IPS DF 19.7 (cell line): ENCODE measurements around the gene PIK3C2B.
A peak's percentile ranks its signal among the peaks of the same experiment; 100 is the strongest.
"Not testable (repeated sequence)": the region's sequence is repeated elsewhere in the genome, so short reads cannot be mapped to it uniquely, and the experiment has no call there.

Experiments used
- DNase-seq: peaks from one replicate; pipeline ENCODE4 v3.0.0-alpha.2; 2013; ENCODE audit warnings: low read depth, low spot score

The PIK3C2B gene, protein sequence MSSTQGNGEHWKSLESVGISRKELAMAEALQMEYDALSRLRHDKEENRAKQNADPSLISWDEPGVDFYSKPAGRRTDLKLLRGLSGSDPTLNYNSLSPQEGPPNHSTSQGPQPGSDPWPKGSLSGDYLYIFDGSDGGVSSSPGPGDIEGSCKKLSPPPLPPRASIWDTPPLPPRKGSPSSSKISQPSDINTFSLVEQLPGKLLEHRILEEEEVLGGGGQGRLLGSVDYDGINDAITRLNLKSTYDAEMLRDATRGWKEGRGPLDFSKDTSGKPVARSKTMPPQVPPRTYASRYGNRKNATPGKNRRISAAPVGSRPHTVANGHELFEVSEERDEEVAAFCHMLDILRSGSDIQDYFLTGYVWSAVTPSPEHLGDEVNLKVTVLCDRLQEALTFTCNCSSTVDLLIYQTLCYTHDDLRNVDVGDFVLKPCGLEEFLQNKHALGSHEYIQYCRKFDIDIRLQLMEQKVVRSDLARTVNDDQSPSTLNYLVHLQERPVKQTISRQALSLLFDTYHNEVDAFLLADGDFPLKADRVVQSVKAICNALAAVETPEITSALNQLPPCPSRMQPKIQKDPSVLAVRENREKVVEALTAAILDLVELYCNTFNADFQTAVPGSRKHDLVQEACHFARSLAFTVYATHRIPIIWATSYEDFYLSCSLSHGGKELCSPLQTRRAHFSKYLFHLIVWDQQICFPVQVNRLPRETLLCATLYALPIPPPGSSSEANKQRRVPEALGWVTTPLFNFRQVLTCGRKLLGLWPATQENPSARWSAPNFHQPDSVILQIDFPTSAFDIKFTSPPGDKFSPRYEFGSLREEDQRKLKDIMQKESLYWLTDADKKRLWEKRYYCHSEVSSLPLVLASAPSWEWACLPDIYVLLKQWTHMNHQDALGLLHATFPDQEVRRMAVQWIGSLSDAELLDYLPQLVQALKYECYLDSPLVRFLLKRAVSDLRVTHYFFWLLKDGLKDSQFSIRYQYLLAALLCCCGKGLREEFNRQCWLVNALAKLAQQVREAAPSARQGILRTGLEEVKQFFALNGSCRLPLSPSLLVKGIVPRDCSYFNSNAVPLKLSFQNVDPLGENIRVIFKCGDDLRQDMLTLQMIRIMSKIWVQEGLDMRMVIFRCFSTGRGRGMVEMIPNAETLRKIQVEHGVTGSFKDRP (N-terminal part only)

DNA sequence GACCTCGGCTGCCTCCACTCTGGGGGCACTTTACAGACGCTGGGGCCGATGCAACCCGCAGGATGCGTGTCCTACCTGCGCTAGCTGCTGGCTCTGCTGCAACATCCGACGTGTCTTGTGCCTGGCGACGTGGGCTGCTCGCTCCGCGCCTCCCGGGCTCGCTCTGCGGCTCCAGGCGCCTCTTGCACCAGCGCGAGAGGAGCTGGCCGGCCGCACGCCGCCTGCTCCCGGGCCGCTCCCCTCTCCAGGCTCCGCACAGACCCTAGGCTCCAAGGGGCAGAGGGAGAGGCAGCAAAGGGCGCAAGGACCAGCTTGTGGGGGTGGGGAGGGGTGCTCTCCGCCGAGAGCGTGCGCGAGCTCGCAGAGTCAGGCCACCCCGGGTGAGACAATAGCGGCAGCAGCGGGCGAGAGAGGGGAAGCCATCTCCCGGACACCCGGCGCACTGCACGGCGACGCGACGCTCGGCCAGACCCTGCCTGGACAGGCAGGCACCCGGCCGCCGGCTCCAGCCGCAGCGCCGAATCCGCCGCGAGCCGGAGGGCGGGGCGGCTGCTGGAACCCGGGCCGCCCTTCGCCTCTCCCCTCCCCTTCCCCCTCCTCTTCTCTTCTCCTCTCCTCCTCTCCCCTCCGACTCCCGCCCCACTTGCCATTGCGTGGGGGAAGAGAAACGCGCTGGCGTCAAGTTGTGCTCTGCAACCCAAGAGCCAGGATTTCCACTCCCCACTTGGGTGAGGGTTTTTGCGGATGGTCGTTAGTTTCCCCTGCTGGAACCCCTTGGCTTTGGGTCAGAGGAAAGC, at the start of gene PIK3C2B:
TSS of gene PIK3C2B (minus strand) at position 525 of the 797 bp plus-strand sequence. CDS start 25,003 bp downstream, outside the sequence.
- no peak for DNase-seq

DNA sequence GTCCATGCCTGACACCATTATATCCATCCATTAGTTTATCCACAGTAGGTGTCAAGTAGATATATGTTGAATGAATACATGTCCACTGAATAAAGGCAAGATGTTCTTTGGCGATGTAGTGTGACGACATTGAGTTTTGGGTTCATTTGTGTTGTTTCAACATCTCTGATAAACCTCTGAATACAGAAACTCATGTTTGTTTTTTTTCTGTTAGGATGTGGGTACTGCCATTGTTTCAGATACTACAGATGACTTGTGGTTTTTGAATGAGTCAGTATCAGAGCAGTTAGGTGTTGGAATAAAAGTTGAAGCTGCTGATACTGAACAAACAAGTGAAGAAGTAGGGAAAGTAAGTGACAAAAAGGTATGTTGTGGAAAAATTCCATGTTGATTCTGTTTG, 49.7 kb upstream of the PIK3C2B start:
- DNase-seq, result no peak

DNA sequence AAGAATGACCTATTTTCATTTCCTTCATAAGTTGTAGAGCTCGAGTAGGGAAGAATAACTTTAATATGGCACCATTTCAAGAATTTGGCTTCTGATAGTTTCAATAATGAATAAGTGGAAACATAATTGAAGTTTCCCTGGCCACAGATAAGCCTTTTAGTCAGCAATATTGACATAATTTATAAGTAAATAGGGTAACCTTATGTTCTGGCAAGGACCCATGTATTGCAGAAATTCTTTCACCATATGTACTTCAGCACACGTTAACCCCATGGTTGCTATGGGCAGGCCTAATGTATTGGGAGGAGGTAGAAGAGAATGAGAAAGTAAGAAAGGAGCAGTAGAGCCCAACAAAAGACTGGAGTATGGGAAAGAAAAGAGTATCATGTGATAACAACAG, 47.0 kb upstream of the PIK3C2B start:
- no peak for DNase-seq

DNA sequence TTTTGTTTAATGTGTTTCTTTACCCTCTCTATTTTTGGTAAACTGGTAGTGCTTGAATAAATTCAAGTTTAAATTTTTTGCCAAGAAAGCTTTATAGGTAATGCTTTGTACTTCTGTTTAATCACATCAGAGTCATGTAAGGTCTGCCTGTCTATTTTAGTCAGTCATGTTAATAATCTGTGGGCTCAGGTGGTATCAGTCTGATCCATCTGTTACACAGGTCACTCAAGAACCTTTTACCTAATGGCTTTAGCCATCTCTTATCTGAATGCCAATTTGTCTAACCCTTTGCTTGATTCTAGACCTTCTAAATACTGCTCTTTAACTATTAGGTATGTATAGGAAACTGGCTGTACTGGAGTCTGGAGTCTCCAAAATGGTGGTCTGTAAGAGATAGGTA, 38.2 kb upstream of the PIK3C2B start:
- no peak for DNase-seq

DNA sequence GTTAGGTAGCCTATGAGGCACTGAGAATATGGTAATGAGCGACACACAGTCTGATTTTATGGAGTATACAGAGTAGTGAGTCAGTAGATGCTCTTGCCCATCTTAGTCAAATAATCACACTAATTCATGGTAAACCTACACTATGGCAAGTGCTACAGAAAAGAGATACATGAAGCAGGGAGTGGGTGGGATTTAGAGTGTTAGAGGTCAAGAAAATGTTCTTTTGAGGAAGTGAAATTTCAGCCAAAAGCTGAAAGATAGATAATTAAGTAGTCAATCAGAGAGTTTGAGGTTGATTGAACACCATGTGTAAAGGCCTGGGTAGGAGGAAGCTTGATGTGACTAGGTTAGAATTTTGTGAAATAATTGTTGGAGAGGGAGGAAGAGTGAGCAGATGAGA, 36.3 kb upstream of the PIK3C2B start:
- DNase-seq, result no peak

DNA sequence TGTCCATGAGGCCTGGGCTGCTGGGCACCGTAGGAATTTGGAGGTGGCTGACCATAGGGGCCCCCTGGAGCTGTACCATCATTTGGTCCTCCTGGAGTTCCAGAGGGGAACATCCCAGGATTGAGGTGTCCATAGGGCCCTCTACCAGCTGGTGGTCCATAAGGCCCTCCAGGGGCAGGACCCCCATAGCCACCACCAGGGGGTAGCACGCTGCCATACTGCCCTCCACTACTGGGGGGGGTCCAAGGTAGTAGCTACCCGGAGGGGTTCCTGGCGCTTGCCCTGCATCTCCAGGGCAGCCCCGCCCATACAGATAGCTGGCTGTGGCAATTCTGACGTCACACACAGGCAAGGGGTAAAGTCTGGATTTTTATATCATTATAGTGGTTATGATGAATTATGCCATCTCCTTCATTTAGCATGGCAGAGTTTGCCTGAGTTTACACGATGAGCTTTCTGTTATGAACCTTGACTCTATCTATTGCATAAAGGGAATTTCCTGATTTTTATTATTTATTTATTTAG, 34.8 kb upstream of the PIK3C2B start:
- DNase-seq, result no peak

DNA sequence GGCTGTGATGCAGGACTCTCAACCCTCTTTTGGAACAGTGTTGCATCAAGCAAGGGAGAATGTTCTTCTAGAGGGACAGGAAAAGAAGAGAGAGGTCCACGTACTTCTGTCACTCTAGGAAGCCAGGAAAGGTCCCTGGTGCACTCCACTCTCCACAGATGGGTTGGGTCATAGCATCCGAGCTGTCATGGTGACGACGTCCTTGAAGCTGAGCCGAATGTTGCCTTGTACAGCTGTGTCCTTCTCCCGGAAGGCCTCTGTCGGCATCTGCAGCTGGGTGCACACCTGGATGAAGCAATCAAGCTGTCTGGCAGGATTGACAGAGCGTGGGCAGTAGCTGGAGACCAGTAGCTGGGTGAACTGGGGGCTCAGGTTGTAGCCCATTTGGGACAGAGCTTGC, 34.1 kb upstream of the PIK3C2B start:
- no peak for DNase-seq

DNA sequence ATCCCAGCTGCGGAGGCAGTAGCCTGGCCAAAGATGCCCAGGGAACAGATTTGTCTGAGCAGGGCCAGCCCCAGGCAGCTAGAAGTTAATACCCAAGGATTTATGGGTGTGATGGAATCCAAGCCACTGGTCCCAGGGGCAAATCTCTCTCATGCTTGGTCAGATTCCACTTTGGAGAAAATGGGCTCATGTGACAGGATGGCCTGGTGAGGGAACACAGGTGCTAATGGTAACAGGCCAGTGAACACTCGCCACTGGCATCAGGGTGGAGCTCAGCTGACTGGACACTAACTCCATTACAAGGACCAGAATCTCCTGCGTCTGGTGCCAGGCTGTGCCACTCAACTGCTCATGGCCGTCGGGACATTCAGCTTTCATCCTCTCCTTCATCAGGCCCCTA, 33.6 kb upstream of the PIK3C2B start:
- DNase-seq, result no peak

DNA sequence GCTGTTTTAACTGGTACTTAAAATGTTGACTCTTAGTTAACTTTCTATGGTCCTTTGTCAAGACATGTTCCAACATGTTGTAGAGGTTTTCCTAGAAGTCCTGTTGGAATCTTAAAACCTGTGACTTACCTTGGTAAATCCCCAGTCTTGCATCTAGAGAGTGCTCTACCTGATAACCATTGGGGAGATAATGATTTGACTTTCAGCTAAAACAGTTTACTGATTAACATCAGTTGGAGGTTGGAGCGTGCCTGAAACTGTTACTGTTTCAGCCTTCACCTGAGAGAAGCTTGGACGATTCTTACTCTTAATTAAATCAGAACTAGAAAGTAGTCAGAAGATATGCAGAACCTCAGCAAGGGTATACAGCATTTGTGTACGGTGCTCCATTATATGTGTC, 30.4 kb upstream of the PIK3C2B start:
- no peak for DNase-seq

DNA sequence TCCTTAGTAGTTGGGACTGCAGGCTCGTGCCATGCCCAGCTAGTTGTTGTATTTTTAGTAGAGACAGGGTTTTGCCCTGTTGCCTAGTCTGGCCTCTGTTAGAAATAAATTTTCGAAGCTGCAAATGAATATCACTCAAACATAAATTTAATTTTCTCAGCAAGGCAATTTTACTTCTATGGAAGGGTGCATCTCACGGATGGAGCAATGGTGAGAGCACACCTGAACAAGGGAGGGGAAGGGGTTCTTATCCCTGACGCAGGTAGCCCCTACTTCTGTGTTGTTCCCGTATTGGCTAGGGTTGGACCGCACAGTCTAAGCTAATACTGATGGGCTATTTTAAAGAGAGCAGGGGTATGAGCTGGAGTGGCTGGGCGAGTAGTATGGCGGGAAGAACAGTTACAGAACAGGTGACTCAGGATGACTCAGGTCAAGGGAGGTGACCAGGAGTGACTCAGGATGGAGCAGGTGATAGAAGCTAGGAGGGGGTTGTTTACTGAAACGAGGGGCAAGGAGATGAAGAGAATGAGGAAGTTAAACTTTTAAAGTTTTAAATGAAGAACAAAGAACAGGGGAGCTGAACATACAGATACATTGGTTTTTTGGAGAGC, 29.1 kb upstream of the PIK3C2B start:
- no peak for DNase-seq

DNA sequence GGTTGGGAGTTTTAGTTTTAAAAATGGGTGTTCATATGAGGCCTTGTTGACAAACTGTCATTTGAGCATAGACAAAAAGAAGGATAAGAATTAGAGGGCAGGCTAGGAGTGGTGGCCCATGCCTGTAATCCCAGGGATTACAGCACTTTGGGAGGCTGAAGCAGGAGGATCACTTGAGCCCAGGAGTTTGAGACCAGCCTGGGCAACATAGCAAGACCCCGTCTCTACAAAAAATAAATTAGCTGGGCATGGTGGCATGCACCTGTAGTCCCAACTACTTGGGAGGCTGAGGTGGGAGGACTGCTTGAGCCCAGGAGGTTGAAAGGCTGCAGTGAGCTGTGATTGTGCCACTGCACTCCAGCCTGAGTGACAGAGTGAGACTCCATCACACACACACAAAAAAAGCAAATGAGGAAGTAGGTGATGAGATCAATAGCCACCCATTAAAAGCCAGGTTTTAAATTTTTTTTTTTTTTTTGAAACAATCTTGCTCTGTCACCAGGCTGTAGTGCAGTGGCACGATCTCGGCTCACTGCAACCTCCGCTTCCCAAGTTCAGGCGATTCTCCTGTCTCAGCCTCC, 27.4 kb upstream of the PIK3C2B start:
- not testable (repeated sequence) for DNase-seq

DNA sequence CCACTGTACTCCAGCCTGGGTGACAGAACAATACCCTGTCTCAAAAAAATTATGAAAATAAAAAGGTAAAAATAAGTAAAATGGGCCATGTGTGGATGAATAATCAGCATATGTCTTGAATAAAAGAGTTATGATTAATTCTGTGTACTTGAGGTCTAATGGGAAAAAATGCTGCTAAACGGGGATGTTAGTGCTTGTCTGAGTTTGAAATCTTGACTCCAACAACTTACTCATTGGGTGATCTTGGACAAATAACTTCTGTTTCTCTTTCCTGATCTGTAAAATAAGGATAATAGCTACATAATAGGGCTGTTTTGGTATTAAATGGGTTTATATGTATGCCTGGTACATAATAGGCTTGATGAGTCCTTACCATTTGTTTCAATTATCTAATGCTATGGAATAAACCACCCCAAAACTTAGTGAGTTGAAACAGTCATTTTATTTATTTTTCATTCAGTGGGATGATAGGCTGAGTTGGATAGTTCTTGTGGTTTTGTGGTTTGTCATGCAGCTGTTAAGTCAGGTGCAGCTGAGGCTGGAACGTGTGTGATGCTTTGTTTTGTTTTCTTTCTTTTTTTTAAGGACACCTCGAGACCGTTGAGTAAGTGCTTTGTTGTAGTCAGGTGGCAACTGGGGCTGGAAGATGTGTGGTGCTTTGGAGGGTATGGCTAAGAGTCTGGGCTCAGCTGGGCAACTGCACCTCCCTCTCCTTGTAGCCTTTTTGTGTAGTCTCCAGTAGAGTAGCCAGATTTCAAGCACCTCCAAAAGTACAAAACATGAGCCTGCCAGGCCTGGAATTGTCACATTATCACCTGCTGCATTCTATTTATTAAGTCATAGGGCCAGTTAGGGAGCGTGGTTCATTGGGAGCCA, 26.5 kb upstream of the PIK3C2B start:
- no peak for DNase-seq

DNA sequence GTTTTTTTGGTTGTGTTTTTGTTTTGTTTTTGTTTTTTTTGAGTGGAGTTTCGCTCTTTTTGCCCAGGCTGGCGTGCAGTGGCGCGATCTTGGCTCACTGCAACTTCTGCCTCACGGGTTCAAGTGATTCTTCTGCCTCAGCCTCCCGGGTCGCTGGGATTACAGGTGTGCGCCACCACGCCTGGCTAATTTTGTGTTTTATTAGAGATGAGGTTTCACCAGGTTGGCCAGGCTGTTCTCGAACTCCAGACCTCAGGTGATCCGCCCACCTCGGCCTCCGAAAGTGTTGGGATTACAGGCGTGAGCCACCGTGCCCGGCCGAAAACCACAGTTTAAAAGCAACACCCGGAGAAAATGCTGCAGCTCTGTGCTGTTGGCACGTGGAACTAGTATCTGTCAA, 22.8 kb upstream of the PIK3C2B start:
- DNase-seq, result not testable (repeated sequence)

DNA sequence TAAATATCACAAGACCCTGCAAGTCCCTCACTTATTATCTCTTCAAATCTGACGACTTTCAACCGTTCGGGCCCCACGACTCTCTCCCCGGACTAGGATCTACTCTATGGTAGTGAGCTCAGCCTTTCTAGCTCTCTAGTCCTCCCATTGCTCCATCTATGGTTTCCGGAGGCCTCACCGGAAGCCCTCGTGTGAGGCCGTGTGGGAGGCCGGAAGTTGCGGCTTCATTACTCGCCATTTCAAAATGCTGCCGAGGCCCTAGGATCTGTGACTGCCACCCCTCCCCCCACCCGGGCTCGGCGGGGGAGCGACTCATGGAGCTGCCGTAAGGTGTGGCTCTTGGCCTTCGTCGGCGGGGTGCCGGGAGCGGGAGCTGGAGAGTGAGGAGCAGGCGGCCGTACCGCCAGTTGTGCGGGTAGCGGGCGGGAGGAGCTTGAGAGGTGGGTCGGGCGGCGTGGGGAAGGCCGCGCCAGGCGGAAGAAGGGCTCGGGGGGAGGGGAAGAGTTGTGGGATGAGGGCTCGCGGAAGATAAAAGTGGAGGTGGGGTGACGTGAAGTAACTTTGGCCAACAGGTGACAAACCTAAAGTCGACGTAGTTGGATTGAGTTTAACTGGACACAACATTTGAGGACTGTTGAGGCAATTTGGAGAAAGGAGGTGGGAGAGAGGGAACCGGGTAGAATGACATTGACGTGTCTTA, 21.7 kb upstream of the PIK3C2B start, which contains the start of gene MDM4:
TSS of gene MDM4 (plus strand) at position 227 of the 700 bp plus-strand sequence. CDS start 9,113 bp downstream, outside the sequence.
- DNase-seq, result peak; percentile 95

DNA sequence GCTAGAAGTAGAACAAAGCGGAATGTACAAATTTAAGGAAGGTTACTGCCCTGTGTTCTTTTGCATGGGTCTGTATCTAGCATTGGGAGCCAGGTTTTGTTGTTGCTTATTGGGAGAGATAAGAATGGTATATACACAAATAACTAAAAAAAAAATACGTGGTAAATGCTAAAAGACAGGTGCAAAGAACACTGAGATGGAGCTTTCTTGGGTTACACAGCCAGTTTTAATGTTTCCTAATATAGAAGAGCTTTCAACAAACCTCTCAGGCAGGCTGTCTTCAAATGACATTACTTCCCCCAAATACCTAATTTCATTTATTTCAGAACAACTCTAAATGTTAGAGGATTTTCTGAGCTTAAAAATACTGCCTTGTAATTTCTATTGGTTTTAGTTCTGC, 20.2 kb upstream of the PIK3C2B start:
- no peak for DNase-seq

DNA sequence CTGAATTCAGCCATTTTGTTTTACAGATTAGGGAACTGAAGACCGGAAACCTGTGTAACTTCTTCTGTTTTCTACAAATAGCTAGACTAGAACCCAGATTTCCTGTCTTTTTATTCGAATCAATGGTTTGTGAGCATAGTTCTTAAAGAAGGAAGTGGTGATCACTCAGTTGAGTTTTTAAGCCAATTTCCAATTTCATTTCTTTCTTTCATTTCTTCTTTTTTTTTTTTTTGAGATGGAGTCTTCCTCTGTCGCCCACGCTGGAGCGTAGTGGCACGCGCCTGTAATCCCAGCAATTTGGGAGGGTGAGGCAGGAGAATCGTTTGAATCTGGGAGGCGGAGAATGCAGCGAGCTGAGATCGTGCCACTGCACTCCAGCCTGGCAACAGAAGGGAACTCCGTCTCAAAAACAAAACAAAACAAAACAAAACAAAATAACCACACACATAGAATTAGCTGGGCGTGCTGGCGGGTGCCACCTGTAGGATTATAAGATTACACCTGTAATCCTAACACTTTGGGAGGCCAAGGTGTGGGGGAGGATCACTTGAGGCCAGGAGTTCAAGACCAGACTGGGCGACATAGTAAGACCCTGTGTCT, 18.6 kb upstream of the PIK3C2B start:
- no peak for DNase-seq

DNA sequence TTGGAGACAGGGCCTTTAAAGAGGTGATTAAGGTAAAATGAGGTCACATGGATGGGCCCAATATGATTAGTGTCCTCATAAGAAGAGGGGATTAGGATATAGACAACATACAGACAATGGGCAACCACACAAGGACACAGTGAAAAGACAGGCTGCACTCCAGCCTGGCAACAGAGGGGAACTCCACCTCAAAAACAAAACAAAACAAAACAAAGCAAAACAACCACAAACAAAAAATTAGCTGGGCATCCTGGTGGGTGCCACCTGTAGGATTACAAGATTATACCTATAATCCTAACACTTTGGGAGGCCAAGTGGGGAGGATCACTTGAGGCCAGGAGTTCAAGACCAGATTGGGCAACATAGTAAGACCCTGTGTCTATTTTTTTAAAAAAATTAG, 16.8 kb upstream of the PIK3C2B start:
- no peak for DNase-seq

DNA sequence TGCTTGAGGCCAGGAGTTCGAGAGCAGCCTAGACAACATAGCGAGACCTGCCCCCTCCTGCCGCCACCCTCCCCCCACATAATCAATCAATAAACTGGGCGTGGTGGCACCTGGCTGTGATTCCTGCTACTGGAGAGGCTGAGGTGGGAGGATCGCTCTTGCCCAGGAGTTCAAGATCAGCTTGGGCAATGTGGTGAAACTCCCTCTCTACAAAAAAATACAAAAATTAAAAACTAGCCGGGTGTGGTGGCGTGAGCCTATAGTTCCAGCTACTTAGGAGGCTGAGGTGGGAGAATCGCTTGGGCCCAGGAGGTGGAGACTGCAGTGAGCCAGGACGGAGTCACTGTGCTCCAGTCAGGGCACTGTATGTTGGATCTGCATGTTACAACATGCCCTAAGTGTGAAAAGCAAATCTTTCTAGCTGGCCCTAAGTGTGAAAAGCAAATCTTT, 14.6 kb upstream of the PIK3C2B start:
- DNase-seq, result no peak
